K562 (cell line): Measurements from ENCODE around the gene CPT1C. TPM values are rescaled to one million over a fixed set of nuclear protein-coding genes. Genes with fewer than 3 reads are reported as not detected.

Source experiments
- ATAC-seq: fragments of 200-7000 bp; cut with Tn5 transposase; 3 replicates; pipeline ENCODE4 v1.9.1; 2020; ENCODE audit warnings: moderate library complexity
- BruUV-seq: library from RNA; stranded (reverse); fragments of 400-500 nt; replicated peaks from 2 replicates; lab custom pipeline; 2021; lab: Mats Ljungman, UMichigan
- CTCF ChIA-PET: fragments of 300-600 bp; formaldehyde crosslinking; extraction: SDS; loops from one replicate; lab custom pipeline; 2021; ENCODE audit warnings: low intra/inter-chr PET ratio; lab: Yijun Ruan, JAX
- POLR2A ChIA-PET: fragments of 300-600, 350-650 bp; sonication (Branson Sonifier 250); formaldehyde crosslinking; extraction: SDS; loops from one replicate; lab custom pipeline; 2021; ENCODE audit warnings: antibody characterized with exemption, inconsistent platforms; lab: Yijun Ruan, JAX
- DNase-seq, 4 experiments: peaks; one replicate each; pipeline versions ENCODE4 v3.0.0 to v3.0.0-alpha.2; 2011 to 2018; ENCODE audit warnings: low spot score in 3 of 4, mixed read lengths in 3 of 4; ENCODE audit errors: extremely low read depth in 1 of 4
- FAIRE-seq: peaks from 2 replicates; lab custom pipeline; 2011; peaks lifted over from hg19 to GRCh38; lab: Jason Lieb, UNC
- H2AFZ ChIP-seq: 2 replicates; pipeline ENCODE4 v1.6.0; 2011; ENCODE audit warnings: low read depth, low read length, control low read depth, inconsistent platforms
- H3K27ac ChIP-seq: fragments of 200-600 bp; 3 replicates; pipeline ENCODE4 v1.8.0; 2011; ENCODE audit warnings: low read depth, mild to moderate bottlenecking, control low read depth, inconsistent platforms, low read length, moderate library complexity, mixed read lengths; ENCODE audit errors: extremely low read depth
- H3K27me3 ChIP-seq, 2 experiments: fragments of 300-600 bp in 1 of 2; 2 replicates in 1 of 2; 3 replicates in 1 of 2; pipeline versions ENCODE4 v1.6.0 to v1.8.0; 2011; ENCODE audit warnings: inconsistent platforms in 2 of 2, low read length in 2 of 2, mild to moderate bottlenecking in 1 of 2, mixed read lengths in 1 of 2, moderate library complexity in 1 of 2; ENCODE audit not compliant: control insufficient read depth in 2 of 2, insufficient read depth in 2 of 2
- H3K36me3 ChIP-seq: fragments of 300-600 bp; 3 replicates; pipeline ENCODE4 v1.8.0; 2011; ENCODE audit warnings: mild to moderate bottlenecking, low read length, inconsistent platforms; ENCODE audit not compliant: control insufficient read depth, insufficient read depth
- H3K4me1 ChIP-seq, 2 experiments: fragments of 200-600 bp in 1 of 2; replicated peaks in 1 of 2; 2 replicates in 1 of 2; 3 replicates in 1 of 2; pipeline versions ENCODE4 v1.5.1 to v1.8.0; 2011; ENCODE audit warnings: inconsistent platforms in 2 of 2, low read length in 2 of 2, mild to moderate bottlenecking in 1 of 2, mixed read lengths in 1 of 2, moderate library complexity in 1 of 2; ENCODE audit not compliant: control insufficient read depth in 2 of 2, insufficient read depth in 2 of 2
- H3K4me2 ChIP-seq: 2 replicates; pipeline ENCODE4 v1.6.1; 2011; ENCODE audit warnings: low read length, control low read depth, inconsistent platforms, mixed read lengths; ENCODE audit not compliant: insufficient read depth
- H3K4me3 ChIP-seq: fragments of 200-600 bp; sonication (generic), shearing (Covaris generic); 2 replicates; pipeline ENCODE4 v1.5.1; 2016; ENCODE audit warnings: control low read depth, inconsistent platforms
- H3K79me2 ChIP-seq: fragments of 200-600 bp; 3 replicates; pipeline ENCODE4 v1.8.0; 2011; ENCODE audit warnings: low read length, inconsistent platforms; ENCODE audit not compliant: control insufficient read depth, insufficient read depth
- H3K9ac ChIP-seq, 2 experiments: 2 replicates each; pipeline versions ENCODE4 v1.6.0 to v1.6.1; 2011; ENCODE audit warnings: low read depth in 2 of 2, low read length in 2 of 2, control low read depth in 1 of 2, inconsistent platforms in 1 of 2, mild to moderate bottlenecking in 1 of 2, mixed read lengths in 1 of 2; ENCODE audit not compliant: insufficient read depth in 1 of 2
- H3K9me1 ChIP-seq: one replicate; pipeline ENCODE4 v1.6.0; 2011; ENCODE audit warnings: inconsistent platforms, mild to moderate bottlenecking, low read length, moderate library complexity; ENCODE audit not compliant: control insufficient read depth, insufficient read depth
- H3K9me3 ChIP-seq: replicated peaks from 2 replicates; pipeline ENCODE4 v1.5.1; 2011; ENCODE audit warnings: low read depth, low read length, inconsistent platforms; ENCODE audit not compliant: control insufficient read depth, insufficient read depth
- H4K20me1 ChIP-seq: replicated peaks from 2 replicates; pipeline ENCODE4 v1.6.1; 2011; ENCODE audit warnings: low read length, inconsistent platforms, mixed read lengths; ENCODE audit not compliant: control insufficient read depth, insufficient read depth
- RBFOX2 ChIP-seq: fragments of 200-400 bp; formaldehyde crosslinking; IDR thresholded peaks from 2 replicates; pipeline ENCODE4 v1.6.1; 2017; ENCODE audit warnings: low read depth, mild to moderate bottlenecking, low read length, moderate library complexity
- TCFL5 ChIP-seq: fragments of 250-450 bp; sonication (Bioruptor Pico); conservative IDR thresholded peaks from 2 replicates; pipeline ENCODE4 v1.6.1; 2021; ENCODE audit warnings: mild to moderate bottlenecking, moderate library complexity, matching md5 sums
- WGBS: fragments of 100-300 bp; shearing (Covaris generic); methylation state at CpG from one replicate; pipeline ENCODE4 v1.1.6; 2016; ENCODE audit warnings: low coverage, mixed read lengths; ENCODE audit not compliant: insufficient coverage; ENCODE audit errors: missing lambda C conversion rate; 5-methylcytosine and 5-hydroxymethylcytosine counted together
- in situ Hi-C: fragments of 300-500 bp; cut with MboI; formaldehyde crosslinking; loops from 4 replicates; pipeline ENCODE4 v1.15.0; 2018; ENCODE audit warnings: inconsistent platforms, mixed read lengths
- intact Hi-C: fragments of 100-400 bp; cut with micrococcal nuclease; formaldehyde crosslinking; loops from 2 replicates; pipeline ENCODE4 v1.14.2; 2022
- polyA plus RNA-seq, 8 experiments: library from polyadenylated mRNA; depleted of rRNA in 4 of 8; stranded (reverse) in 5 of 8; unstranded in 3 of 8; fragments of >200 nt; fragmentation: Nextera tagmentation in 2 of 8; fragmentation: Illumina TruSeq in 1 of 8; extraction: Ambion mirVana in 2 of 8; extraction: Trizol in 1 of 8; gene quantifications; 2 replicates each; pipeline versions ENCODE4 v1.2.1 to v1.2.3, GENCODE V29; 2011 to 2014; ENCODE audit warnings: inconsistent platforms in 1 of 8, missing spikeins in 1 of 8
- total RNA-seq, 7 experiments: library from RNA; depleted of rRNA in 6 of 7; stranded (reverse); fragments of >200 nt in 6 of 7; fragmentation: Illumina TruSeq in 2 of 7; extraction: Trizol in 2 of 7; gene quantifications; 2 replicates each; pipeline versions ENCODE4 v1.2.1 to v1.2.3, GENCODE V29; 2011 to 2021; ENCODE audit warnings: low replicate concordance in 1 of 7
- TF ChIP-seq, protein P1 (sequence below): sonication (generic); formaldehyde crosslinking; IDR thresholded peaks from 2 replicates; pipeline ENCODE4 v1.8.1; 2023; ENCODE audit warnings: mild to moderate bottlenecking, missing genetic modification reagents

Gene CPT1C
- total and polyA plus RNA-seq, 9 of the 15 experiments (the other 6 are each of a cell fraction or from before 2014, with no cell fraction given), result 1.9 to 12.3 (median 3.0) TPM

DNA sequence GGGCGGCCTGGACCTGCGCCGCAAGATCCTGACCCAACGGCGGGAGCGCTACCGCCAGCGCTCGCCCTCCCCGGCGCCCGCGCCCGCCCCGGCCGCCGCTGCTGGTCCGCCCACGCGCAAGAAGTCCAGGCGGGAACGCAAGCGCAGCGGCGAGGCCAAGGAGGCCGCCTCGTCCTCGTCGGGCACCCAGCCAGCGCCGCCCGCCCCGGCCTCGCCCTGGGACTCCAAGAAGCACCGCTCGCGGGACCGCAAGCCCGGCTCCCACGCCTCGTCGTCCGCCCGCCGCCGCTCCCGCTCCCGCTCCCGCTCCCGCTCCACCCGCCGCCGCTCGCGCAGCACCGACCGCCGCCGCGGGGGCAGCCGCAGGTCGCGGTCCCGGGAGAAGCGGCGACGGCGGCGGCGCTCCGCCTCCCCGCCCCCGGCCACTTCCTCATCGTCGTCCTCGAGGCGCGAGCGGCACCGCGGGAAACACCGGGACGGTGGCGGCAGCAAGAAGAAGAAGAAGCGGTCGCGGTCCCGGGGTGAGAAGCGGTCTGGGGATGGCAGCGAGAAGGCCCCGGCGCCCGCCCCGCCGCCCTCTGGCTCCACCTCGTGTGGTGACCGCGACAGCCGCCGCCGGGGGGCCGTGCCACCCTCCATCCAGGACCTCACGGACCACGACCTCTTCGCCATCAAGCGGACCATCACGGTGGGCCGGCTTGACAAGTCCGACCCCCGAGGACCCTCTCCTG is 38.9 kb upstream of the CPT1C start:
- H3K4me2 ChIP-seq, result no peak overlapping the region
- ChIA-PET CTCF (no interaction called here), POLR2A (no interaction called here)
- H3K9me3 ChIP-seq, result no peaks in the 10 kb centered on the region; the same call in 1 of the 2 replicates
- DNase-seq, result no peak
- peaks cover 0 to 3% of the 10 kb centered on the region in 2 experiments; a peak in 2 of 5 replicates for H3K4me1 ChIP-seq
- H3K9ac ChIP-seq, result no peak overlapping the region
- TF ChIP-seq TCFL5 (CRISPR knock-in tag) (no peak), RBFOX2 (0 out of 2 replicates have a peak, but pooled peaks have one; percentile 5)
- TF ChIP-seq, protein P1, sequence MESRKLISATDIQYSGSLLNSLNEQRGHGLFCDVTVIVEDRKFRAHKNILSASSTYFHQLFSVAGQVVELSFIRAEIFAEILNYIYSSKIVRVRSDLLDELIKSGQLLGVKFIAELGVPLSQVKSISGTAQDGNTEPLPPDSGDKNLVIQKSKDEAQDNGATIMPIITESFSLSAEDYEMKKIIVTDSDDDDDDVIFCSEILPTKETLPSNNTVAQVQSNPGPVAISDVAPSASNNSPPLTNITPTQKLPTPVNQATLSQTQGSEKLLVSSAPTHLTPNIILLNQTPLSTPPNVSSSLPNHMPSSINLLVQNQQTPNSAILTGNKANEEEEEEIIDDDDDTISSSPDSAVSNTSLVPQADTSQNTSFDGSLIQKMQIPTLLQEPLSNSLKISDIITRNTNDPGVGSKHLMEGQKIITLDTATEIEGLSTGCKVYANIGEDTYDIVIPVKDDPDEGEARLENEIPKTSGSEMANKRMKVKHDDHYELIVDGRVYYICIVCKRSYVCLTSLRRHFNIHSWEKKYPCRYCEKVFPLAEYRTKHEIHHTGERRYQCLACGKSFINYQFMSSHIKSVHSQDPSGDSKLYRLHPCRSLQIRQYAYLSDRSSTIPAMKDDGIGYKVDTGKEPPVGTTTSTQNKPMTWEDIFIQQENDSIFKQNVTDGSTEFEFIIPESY (CRISPR knock-in tag), result peak; percentile 78; the same call in 1 of the 2 replicates
- 0 out of 2 replicates have a peak, but pooled peaks cover 4% of the 10 kb centered on the region for H4K20me1 ChIP-seq
- H3K9me1 ChIP-seq, result no peaks in the 10 kb centered on the region
- H3K79me2 ChIP-seq, result peaks cover 4% of the 10 kb centered on the region; the same call in 1 of the 3 replicates
- no CpG with 5 or more reads among the region's 110 CpGs for WGBS
- H2AFZ ChIP-seq, result no peak overlapping the region
- BruUV-seq, result no TSS peak
- H3K36me3 ChIP-seq, result peaks cover 79% of the 10 kb centered on the region; the same call in 2 of the 3 replicates
- ATAC-seq, result no peak
- no peak overlapping the region for H3K27ac ChIP-seq
- no peak overlapping the region for H3K4me3 ChIP-seq
- FAIRE-seq, result no peak
- no peaks in the 10 kb centered on the region for H3K27me3 ChIP-seq
- in situ Hi-C loops (no loop called here), intact Hi-C loops (no loop called here)
